DOHH2 (cell line): ENCODE data around the gene CYP4F12.

Experiments
- H3F3A ChIP-seq: fragments of 200-600 bp; sonication (generic), shearing (Covaris generic); 2 replicates; pipeline ENCODE4 v1.6.0; 2016; ENCODE audit warnings: antibody characterized with exemption, mild to moderate bottlenecking; ENCODE audit not compliant: control insufficient read depth, insufficient read depth
- H3K27ac ChIP-seq: fragments of 200-600 bp; sonication (generic); 2 replicates; pipeline ENCODE4 v1.5.1; 2014; ENCODE audit warnings: low read depth, mild to moderate bottlenecking, low read length, moderate library complexity
- H3K27me3 ChIP-seq: fragments of 200-600 bp; sonication (generic); 2 replicates; pipeline ENCODE4 v1.6.1; 2014; ENCODE audit warnings: mild to moderate bottlenecking, low read length, mixed read lengths; ENCODE audit not compliant: control insufficient read depth
- H3K36me3 ChIP-seq: fragments of 200-600 bp; sonication (generic); 2 replicates; pipeline ENCODE4 v1.6.1; 2014; ENCODE audit warnings: mild to moderate bottlenecking, low read length, moderate library complexity, mixed read lengths; ENCODE audit not compliant: control insufficient read depth
- H3K4me1 ChIP-seq: fragments of 200-600 bp; sonication (generic); 2 replicates; pipeline ENCODE4 v1.6.1; 2014; ENCODE audit warnings: mild to moderate bottlenecking, low read length, mixed read lengths; ENCODE audit not compliant: control insufficient read depth
- H3K4me2 ChIP-seq: fragments of 200-600 bp; sonication (generic); 2 replicates; pipeline ENCODE4 v1.6.0; 2014; ENCODE audit warnings: mild to moderate bottlenecking, low read length, moderate library complexity
- H3K4me3 ChIP-seq: fragments of 200-600 bp; sonication (generic); 2 replicates; pipeline ENCODE4 v1.5.1; 2014; ENCODE audit warnings: mild to moderate bottlenecking, low read length, mixed read lengths
- H3K79me2 ChIP-seq: fragments of 200-600 bp; sonication (generic); 2 replicates; pipeline ENCODE4 v1.6.1; 2014; ENCODE audit warnings: mild to moderate bottlenecking, low read length, mixed read lengths; ENCODE audit not compliant: control insufficient read depth
- H3K9me2 ChIP-seq: fragments of 200-600 bp; sonication (generic); replicated peaks from 2 replicates; pipeline ENCODE4 v1.6.1; 2014; ENCODE audit warnings: mild to moderate bottlenecking, low read length, mixed read lengths; ENCODE audit not compliant: control insufficient read depth
- H3K9me3 ChIP-seq: fragments of 200-600 bp; sonication (generic); 2 replicates; pipeline ENCODE4 v1.6.1; 2014; ENCODE audit warnings: antibody characterized with exemption, low read length, mixed read lengths; ENCODE audit not compliant: control insufficient read depth, insufficient read depth
- H4K20me1 ChIP-seq: fragments of 200-600 bp; sonication (generic); 2 replicates; pipeline ENCODE4 v1.6.0; 2014; ENCODE audit warnings: low read depth, mild to moderate bottlenecking, antibody characterized with exemption, low read length, moderate library complexity; ENCODE audit not compliant: control insufficient read depth, insufficient read depth
- CTCF ChIP-seq: fragments of 200-600 bp; sonication (generic); IDR thresholded peaks from one replicate; pipeline ENCODE4 v1.5.1; 2014; ENCODE audit warnings: antibody characterized with exemption, mild to moderate bottlenecking, low read depth, low read length; ENCODE audit not compliant: poor library complexity, severe bottlenecking
- EZH2phosphoT487 ChIP-seq: fragments of 200-600 bp; sonication (generic); IDR thresholded peaks from 2 replicates; pipeline ENCODE4 v1.6.1; 2017; ENCODE audit warnings: borderline replicate concordance, mild to moderate bottlenecking, antibody characterized with exemption, low read length, moderate library complexity, mixed read lengths

CYP4F12 gene

GRCh38 chr19:15629003-15629880, 43.6 kb upstream of the CYP4F12 start:
- no peak overlapping the region for H3K4me2 ChIP-seq

GRCh38 chr19:15631817-15632216, 41.1 kb upstream of the CYP4F12 start:
- Histone ChIP-seq H4K20me1 (peaks cover 3% of the 10 kb centered on the region; the same call in 1 of the 2 replicates), H3K4me3 (no peak overlapping the region), H3K79me2 (no peaks in the 10 kb centered on the region), H3K4me1 (no peaks in the 10 kb centered on the region), H3K4me2 (no peak overlapping the region), H3K9me2 (no peaks in the 10 kb centered on the region), H3K27ac (no peak overlapping the region), H3K36me3 (no peaks in the 10 kb centered on the region), H3F3A (no peaks in the 10 kb centered on the region), H3K9me3 (no peaks in the 10 kb centered on the region), H3K27me3 (no peaks in the 10 kb centered on the region)
- no peak for TF ChIP-seq EZH2phosphoT487
- peak; percentile 47 for TF ChIP-seq CTCF

More at GRCh38 chr19:15629003-15629880, 43.6 kb upstream of the CYP4F12 start:
- Histone ChIP-seq H3K4me3 (no peak overlapping the region), H3F3A (no peaks in the 10 kb centered on the region), H3K4me1 (no peaks in the 10 kb centered on the region), H3K27ac (no peak overlapping the region), H4K20me1 (peaks cover 3% of the 10 kb centered on the region; the same call in 1 of the 2 replicates), H3K9me2 (no peaks in the 10 kb centered on the region), H3K9me3 (no peaks in the 10 kb centered on the region), H3K27me3 (no peaks in the 10 kb centered on the region), H3K79me2 (no peaks in the 10 kb centered on the region), H3K36me3 (no peaks in the 10 kb centered on the region)
- TF ChIP-seq CTCF = peak; percentile 98
- no peak for TF ChIP-seq EZH2phosphoT487

DNA sequence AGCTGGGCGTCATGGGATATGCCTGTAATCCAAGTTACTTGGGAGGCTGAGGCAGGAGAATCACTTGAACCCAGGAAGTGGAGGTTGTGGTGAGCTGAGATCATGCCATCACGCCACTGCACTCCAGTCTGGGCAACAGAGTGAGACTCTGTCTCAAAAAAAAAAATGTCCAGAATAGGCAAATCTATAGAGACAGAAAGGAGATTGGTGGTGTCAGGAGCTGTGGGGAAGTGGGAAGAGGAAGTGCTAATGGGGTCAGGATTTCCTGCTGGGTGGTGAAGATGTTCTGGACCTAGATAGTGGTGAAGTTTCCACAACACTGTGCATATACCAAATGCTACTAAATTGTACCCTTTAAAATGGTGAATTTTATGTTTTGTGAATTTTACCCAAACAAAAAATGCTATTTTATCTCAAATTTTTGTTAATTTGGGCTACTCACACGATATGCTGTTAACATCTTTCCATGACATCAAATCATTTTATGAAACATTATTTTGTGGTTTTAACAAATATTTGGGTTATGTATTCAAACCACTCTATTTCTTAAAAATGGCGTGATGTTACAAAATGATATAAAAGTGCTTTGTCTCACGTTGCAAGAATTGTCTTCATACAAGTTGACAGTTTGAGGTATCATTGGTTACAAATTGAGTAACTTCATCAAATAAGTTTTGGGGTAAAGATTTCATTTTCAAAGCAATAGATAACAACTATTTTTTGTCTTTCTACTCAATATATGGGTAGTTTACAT, 39.6 kb upstream of the CYP4F12 start:
- Histone ChIP-seq H3K27me3 (no peaks in the 10 kb centered on the region), H3K36me3 (no peaks in the 10 kb centered on the region), H3K9me2 (no peaks in the 10 kb centered on the region), H3K4me2 (no peak overlapping the region), H3K4me1 (no peaks in the 10 kb centered on the region), H3K27ac (no peak overlapping the region), H3K4me3 (no peak overlapping the region), H3K79me2 (no peaks in the 10 kb centered on the region), H3K9me3 (no peaks in the 10 kb centered on the region), H3F3A (no peaks in the 10 kb centered on the region), H4K20me1 (peaks cover 3% of the 10 kb centered on the region; the same call in 1 of the 2 replicates)
- TF ChIP-seq EZH2phosphoT487 = no peak
- TF ChIP-seq CTCF = no peak
